ENCODE measurements around the gene YIF1B.

GRCh38 chr19:38329651-38330050, 13.9 kb upstream of the YIF1B start:
- no peak for TF ChIP-seq CREB1 (IDR thresholded peaks at IDR 0.05; ENCODE audit: low read depth)
- TF ChIP-seq EP300 (IDR thresholded peaks at IDR 0.05; ENCODE audit: borderline replicate concordance): no peak
- TF ChIP-seq TEAD4 (IDR thresholded peaks at IDR 0.05): no peak
- TF ChIP-seq TAF1 (IDR thresholded peaks at IDR 0.05; ENCODE audit: low read depth): no peak
- TF ChIP-seq MAX (IDR thresholded peaks at IDR 0.05): no peak
- no peak for TF ChIP-seq EGR1 (IDR thresholded peaks at IDR 0.05)
- TF ChIP-seq FOXM1 (IDR thresholded peaks at IDR 0.05; ENCODE audit: borderline replicate concordance, low read depth): no peak
- TF ChIP-seq, protein P1, sequence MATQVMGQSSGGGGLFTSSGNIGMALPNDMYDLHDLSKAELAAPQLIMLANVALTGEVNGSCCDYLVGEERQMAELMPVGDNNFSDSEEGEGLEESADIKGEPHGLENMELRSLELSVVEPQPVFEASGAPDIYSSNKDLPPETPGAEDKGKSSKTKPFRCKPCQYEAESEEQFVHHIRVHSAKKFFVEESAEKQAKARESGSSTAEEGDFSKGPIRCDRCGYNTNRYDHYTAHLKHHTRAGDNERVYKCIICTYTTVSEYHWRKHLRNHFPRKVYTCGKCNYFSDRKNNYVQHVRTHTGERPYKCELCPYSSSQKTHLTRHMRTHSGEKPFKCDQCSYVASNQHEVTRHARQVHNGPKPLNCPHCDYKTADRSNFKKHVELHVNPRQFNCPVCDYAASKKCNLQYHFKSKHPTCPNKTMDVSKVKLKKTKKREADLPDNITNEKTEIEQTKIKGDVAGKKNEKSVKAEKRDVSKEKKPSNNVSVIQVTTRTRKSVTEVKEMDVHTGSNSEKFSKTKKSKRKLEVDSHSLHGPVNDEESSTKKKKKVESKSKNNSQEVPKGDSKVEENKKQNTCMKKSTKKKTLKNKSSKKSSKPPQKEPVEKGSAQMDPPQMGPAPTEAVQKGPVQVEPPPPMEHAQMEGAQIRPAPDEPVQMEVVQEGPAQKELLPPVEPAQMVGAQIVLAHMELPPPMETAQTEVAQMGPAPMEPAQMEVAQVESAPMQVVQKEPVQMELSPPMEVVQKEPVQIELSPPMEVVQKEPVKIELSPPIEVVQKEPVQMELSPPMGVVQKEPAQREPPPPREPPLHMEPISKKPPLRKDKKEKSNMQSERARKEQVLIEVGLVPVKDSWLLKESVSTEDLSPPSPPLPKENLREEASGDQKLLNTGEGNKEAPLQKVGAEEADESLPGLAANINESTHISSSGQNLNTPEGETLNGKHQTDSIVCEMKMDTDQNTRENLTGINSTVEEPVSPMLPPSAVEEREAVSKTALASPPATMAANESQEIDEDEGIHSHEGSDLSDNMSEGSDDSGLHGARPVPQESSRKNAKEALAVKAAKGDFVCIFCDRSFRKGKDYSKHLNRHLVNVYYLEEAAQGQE (IDR thresholded peaks at IDR 0.05; ENCODE audit: low read depth): no peak
- no peak for TF ChIP-seq RAD21 (IDR thresholded peaks at IDR 0.05; ENCODE audit: low read depth)
- no peak for TF ChIP-seq CEBPB (IDR thresholded peaks at IDR 0.05)
- TF ChIP-seq YY1 (IDR thresholded peaks at IDR 0.05; ENCODE audit: low read depth): no peak
- TF ChIP-seq, protein P2, sequence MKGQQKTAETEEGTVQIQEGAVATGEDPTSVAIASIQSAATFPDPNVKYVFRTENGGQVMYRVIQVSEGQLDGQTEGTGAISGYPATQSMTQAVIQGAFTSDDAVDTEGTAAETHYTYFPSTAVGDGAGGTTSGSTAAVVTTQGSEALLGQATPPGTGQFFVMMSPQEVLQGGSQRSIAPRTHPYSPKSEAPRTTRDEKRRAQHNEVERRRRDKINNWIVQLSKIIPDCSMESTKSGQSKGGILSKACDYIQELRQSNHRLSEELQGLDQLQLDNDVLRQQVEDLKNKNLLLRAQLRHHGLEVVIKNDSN (IDR thresholded peaks at IDR 0.05): no peak

Measured in Ishikawa (cell line).